ENCODE measurements around the gene CASKIN1.

The CASKIN1 gene

GRCh38 chr16:2200313-2200712 lies 3.9 kb upstream of the CASKIN1 start:
- H3K4me1 ChIP-seq: peaks cover 0 to 22% (median 12%) of the 10 kb centered on the region in 4 donors
- no peaks in the 10 kb centered on the region for H3K9me3 ChIP-seq
- no peak overlapping the region for H3K4me3 ChIP-seq
- intact Hi-C loops (cut with DNase I; ENCODE audit: low total_unique reads): no loop called here
- DNase-seq: no peak
- no peak overlapping the region for H3K27ac ChIP-seq
- no peak for TF ChIP-seq CTCF (IDR thresholded peaks at IDR 0.05)
- peaks cover 2 to 34% of the 10 kb centered on the region in 2 donors for H3K27me3 ChIP-seq
- H3K36me3 ChIP-seq: no peaks in the 10 kb centered on the region

GRCh38 chr16:2199621-2200139 lies 3.3 kb upstream of the CASKIN1 start:
- Histone ChIP-seq H3K27ac (no peak overlapping the region), H3K36me3 (no peaks in the 10 kb centered on the region), H3K4me3 (no peak overlapping the region), H3K27me3 (peaks cover 2 to 41% of the 10 kb centered on the region in 2 donors), H3K9me3 (no peaks in the 10 kb centered on the region), H3K4me1 (peaks cover 0 to 23% (median 16%) of the 10 kb centered on the region in 4 donors)
- DNase-seq: no peak
- TF ChIP-seq CTCF (IDR thresholded peaks at IDR 0.05): no peak
- intact Hi-C loops (cut with DNase I; ENCODE audit: low total_unique reads): no loop called here

GRCh38 chr16:2199095-2199494 lies 2.7 kb upstream of the CASKIN1 start:
- Histone ChIP-seq H3K27me3 (peaks cover 2 to 46% of the 10 kb centered on the region in 2 donors), H3K36me3 (no peaks in the 10 kb centered on the region), H3K27ac (no peak overlapping the region), H3K4me1 (peaks cover 0 to 21% (median 16%) of the 10 kb centered on the region in 4 donors), H3K9me3 (no peaks in the 10 kb centered on the region), H3K4me3 (no peak overlapping the region)
- intact Hi-C loops (cut with DNase I; ENCODE audit: low total_unique reads): no loop called here
- no peak for DNase-seq
- no peak for TF ChIP-seq CTCF (IDR thresholded peaks at IDR 0.05)

GRCh38 chr16:2198283-2198682 lies 1.9 kb upstream of the CASKIN1 start:
- Histone ChIP-seq H3K27ac (no peak overlapping the region), H3K4me1 (peaks cover 0 to 21% (median 16%) of the 10 kb centered on the region in 4 donors), H3K4me3 (no peak overlapping the region), H3K36me3 (no peaks in the 10 kb centered on the region), H3K9me3 (no peaks in the 10 kb centered on the region), H3K27me3 (peaks cover 2 to 55% of the 10 kb centered on the region in 2 donors)
- TF ChIP-seq CTCF (IDR thresholded peaks at IDR 0.05): no peak
- intact Hi-C loops (cut with DNase I; ENCODE audit: low total_unique reads): no loop called here
- no peak for DNase-seq

- H3K4me1 ChIP-seq: peaks cover 0 to 21% (median 16%) of the 10 kb centered on the region in 4 donors
- no peak for TF ChIP-seq CTCF (IDR thresholded peaks at IDR 0.05)
- DNase-seq: no peak
- H3K9me3 ChIP-seq: no peaks in the 10 kb centered on the region
- H3K27me3 ChIP-seq: peaks cover 2 to 60% of the 10 kb centered on the region in 2 donors
- H3K4me3 ChIP-seq: no peak overlapping the region
- H3K27ac ChIP-seq: no peak overlapping the region
- no peaks in the 10 kb centered on the region for H3K36me3 ChIP-seq
- intact Hi-C loops (cut with DNase I; ENCODE audit: low total_unique reads): no loop called here
These were observed 1.4 kb upstream of the CASKIN1 start for GRCh38 chr16:2197765-2198164.
